HCT116 (cell line): Measurements from ENCODE around the gene GRHL1. TPM values are rescaled to one million over a fixed set of nuclear protein-coding genes. Genes with fewer than 3 reads are reported as not detected.

ENCODE experiments used
- ATAC-seq: fragments of 200-7000 bp; cut with Tn5 transposase; 2 replicates; pipeline ENCODE4 v1.9.1; 2020; ENCODE audit warnings: mild to moderate bottlenecking, moderate library complexity
- BruUV-seq: library from RNA; stranded (reverse); fragments of 400-500 nt; replicated peaks from 2 replicates; lab custom pipeline; 2021; lab: Mats Ljungman, UMichigan
- CTCF ChIA-PET: fragments of 300-600 bp; sonication (Branson Sonifier 250); formaldehyde crosslinking; loops from one replicate; lab custom pipeline; 2021; ENCODE audit warnings: antibody characterized with exemption; lab: Charles Lee
- POLR2A ChIA-PET: fragments of 300-600, 350-600 bp; sonication (Branson Sonifier 250); formaldehyde crosslinking; loops from one replicate; lab custom pipeline; 2021; ENCODE audit warnings: antibody characterized with exemption; lab: Charles Lee
- RAD21 ChIA-PET, 2 experiments: fragments of 300-600 bp; sonication (Branson Sonifier 250); formaldehyde crosslinking; loops; one replicate each; lab custom pipeline; 2023; ENCODE audit warnings: low total read pairs in 2 of 2; ENCODE audit not compliant: uncharacterized antibody in 2 of 2, unreplicated experiment in 2 of 2, low non-redundant PET in 1 of 2; lab: Charles Lee
- DNase-seq: peaks from one replicate; pipeline ENCODE4 v3.0.0-alpha.2; 2010; ENCODE audit warnings: low read depth, low spot score
- H2AFZ ChIP-seq: fragments of 200-600 bp; shearing (Covaris generic), sonication (generic); 2 replicates; pipeline ENCODE4 v1.6.1; 2017; ENCODE audit warnings: low read depth, mixed run types, mixed read lengths, antibody characterized with exemption, low read length; ENCODE audit not compliant: poor library complexity, severe bottlenecking
- H3K27ac ChIP-seq: 2 replicates; pipeline ENCODE4 v1.5.1; 2012; ENCODE audit warnings: low read depth, low read length
- H3K27me3 ChIP-seq: fragments of 200-600 bp; sonication (generic); 2 replicates; pipeline ENCODE4 v1.6.1; 2016; ENCODE audit warnings: mixed run types, low read length, mixed read lengths; ENCODE audit not compliant: insufficient read depth
- H3K36me3 ChIP-seq, 2 experiments: fragments of 200-500 bp in 1 of 2; fragments of 200-600 bp in 1 of 2; sonication (Bioruptor generic) in 1 of 2; sonication (generic) in 1 of 2; 2 replicates each; pipeline versions ENCODE4 v1.5.1 to v1.6.1; 2014 to 2016; ENCODE audit warnings: low read length in 2 of 2, inconsistent platforms in 1 of 2, mixed read lengths in 1 of 2, mixed run types in 1 of 2; ENCODE audit not compliant: insufficient read depth in 2 of 2, control insufficient read depth in 1 of 2
- H3K4me1 ChIP-seq, 2 experiments: fragments of 200-600 bp in 1 of 2; sonication (generic) in 1 of 2; 2 replicates each; pipeline versions ENCODE4 v1.5.1 to v1.6.1; 2012 to 2017; ENCODE audit warnings: low read length in 2 of 2, inconsistent platforms in 1 of 2, mild to moderate bottlenecking in 1 of 2, mixed read lengths in 1 of 2, mixed run types in 1 of 2, moderate library complexity in 1 of 2; ENCODE audit not compliant: insufficient read depth in 2 of 2, control insufficient read depth in 1 of 2
- H3K4me2 ChIP-seq: fragments of 200-600 bp; sonication (generic); 2 replicates; pipeline ENCODE4 v1.6.1; 2017; ENCODE audit warnings: mixed run types, low read length, mixed read lengths
- H3K4me3 ChIP-seq, 2 experiments: fragments of 200-600 bp in 1 of 2; sonication (generic) in 1 of 2; replicated peaks in 1 of 2; 2 replicates each; pipeline ENCODE4 v1.5.1; 2011 to 2016; ENCODE audit warnings: low read length in 2 of 2, control low read depth in 1 of 2, low read depth in 1 of 2, mild to moderate bottlenecking in 1 of 2, mixed read lengths in 1 of 2, mixed run types in 1 of 2
- H3K79me2 ChIP-seq: fragments of 200-600 bp; sonication (generic); 2 replicates; pipeline ENCODE4 v1.6.1; 2017; ENCODE audit warnings: mild to moderate bottlenecking, mixed run types, low read length, moderate library complexity, mixed read lengths; ENCODE audit not compliant: insufficient read depth
- H3K9ac ChIP-seq: fragments of 200-600 bp; sonication (generic); 2 replicates; pipeline ENCODE4 v1.6.1; 2016; ENCODE audit warnings: low read length, mixed read lengths
- H3K9me2 ChIP-seq: fragments of 200-600 bp; sonication (generic), shearing (Covaris generic); 2 replicates; pipeline ENCODE4 v1.6.1; 2017; ENCODE audit warnings: mixed run types, mild to moderate bottlenecking, moderate library complexity; ENCODE audit not compliant: insufficient read depth
- H3K9me3 ChIP-seq, 2 experiments: fragments of 200-500 bp in 1 of 2; fragments of 200-600 bp in 1 of 2; sonication (Bioruptor generic) in 1 of 2; sonication (generic) in 1 of 2; 2 replicates each; pipeline ENCODE4 v1.6.1; 2014 to 2017; ENCODE audit warnings: low read length in 2 of 2, mixed read lengths in 2 of 2, inconsistent platforms in 1 of 2, low read depth in 1 of 2, mild to moderate bottlenecking in 1 of 2, mixed run types in 1 of 2, moderate library complexity in 1 of 2; ENCODE audit not compliant: control insufficient read depth in 1 of 2, insufficient read depth in 1 of 2
- H4K20me1 ChIP-seq: fragments of 200-600 bp; sonication (generic), shearing (Covaris generic); 2 replicates; pipeline ENCODE4 v1.6.1; 2017; ENCODE audit warnings: mixed run types, mild to moderate bottlenecking, moderate library complexity; ENCODE audit not compliant: insufficient read depth
- CBX3 ChIP-seq: IDR thresholded peaks from 2 replicates; pipeline ENCODE4 v1.6.1; 2012; ENCODE audit warnings: low read depth
- CEBPB ChIP-seq: IDR thresholded peaks from 2 replicates; pipeline ENCODE4 v1.6.1; 2012; ENCODE audit warnings: low read depth
- EZH2 ChIP-seq: fragments of 200-600 bp; sonication (generic); IDR thresholded peaks from 2 replicates; pipeline ENCODE4 v1.6.1; 2017; ENCODE audit warnings: antibody characterized with exemption, mixed run types
- FOSL1 ChIP-seq: IDR thresholded peaks from 2 replicates; pipeline ENCODE4 v1.6.1; 2012; ENCODE audit warnings: low read depth
- JUND ChIP-seq: IDR thresholded peaks from 2 replicates; pipeline ENCODE4 v1.6.1; 2012
- POLR2A ChIP-seq: IDR thresholded peaks from 2 replicates; pipeline ENCODE4 v1.7.0; 2011; ENCODE audit warnings: borderline replicate concordance; ENCODE audit not compliant: insufficient read depth, insufficient read length; ENCODE audit errors: extremely low read depth
- RAD21 ChIP-seq: IDR thresholded peaks from 2 replicates; pipeline ENCODE4 v1.6.1; 2012; ENCODE audit warnings: low read depth, mild to moderate bottlenecking
- SP1 ChIP-seq: IDR thresholded peaks from 2 replicates; pipeline ENCODE4 v1.6.1; 2012; ENCODE audit warnings: low read depth
- ZFX ChIP-seq: fragments of 450-650 bp; IDR thresholded peaks from 2 replicates; pipeline ENCODE4 v1.6.1; 2017
- ZNF274 ChIP-seq: fragments of 200-500 bp; sonication (Bioruptor generic); IDR thresholded peaks from 2 replicates; pipeline ENCODE4 v1.6.1; 2014; ENCODE audit warnings: mild to moderate bottlenecking, low read depth, low read length, inconsistent platforms
- intact Hi-C: fragments of 100-400 bp; cut with micrococcal nuclease; formaldehyde crosslinking; loops from 2 replicates; pipeline ENCODE4 v1.10.0; 2022
- total RNA-seq: library from RNA; stranded (reverse); gene quantifications from one replicate; pipeline ENCODE4 v1.2.1, GENCODE V29; 2021; ENCODE audit not compliant: unreplicated experiment
- TF ChIP-seq, protein P1 (sequence below): IDR thresholded peaks from 2 replicates; pipeline ENCODE4 v1.6.1; 2012
- TF ChIP-seq, protein P2 (sequence below), 3 experiments: fragments of 200-600 bp in 1 of 3; sonication (generic) in 1 of 3; IDR thresholded peaks in 2 of 3; conservative IDR thresholded peaks in 1 of 3; 2 replicates each; pipeline ENCODE4 v1.5.1; 2012 to 2017; ENCODE audit warnings: low read depth in 2 of 3, low read length in 2 of 3, antibody characterized with exemption in 1 of 3, borderline replicate concordance in 1 of 3, control low read depth in 1 of 3, mild to moderate bottlenecking in 1 of 3, mixed read lengths in 1 of 3, mixed run types in 1 of 3, moderate library complexity in 1 of 3; ENCODE audit not compliant: insufficient read depth in 1 of 3
- TF ChIP-seq, protein P3 (sequence below): IDR thresholded peaks from 2 replicates; pipeline ENCODE4 v1.6.1; 2012
- TF ChIP-seq, protein P4 (sequence below): IDR thresholded peaks from 2 replicates; pipeline ENCODE4 v1.6.1; 2011; ENCODE audit warnings: mild to moderate bottlenecking, low read length, moderate library complexity; ENCODE audit not compliant: insufficient replicate concordance; ENCODE audit errors: extremely low read depth

Gene GRHL1
- total RNA-seq, 1 experiment from 2014 or later = 8.5 TPM

DNA sequence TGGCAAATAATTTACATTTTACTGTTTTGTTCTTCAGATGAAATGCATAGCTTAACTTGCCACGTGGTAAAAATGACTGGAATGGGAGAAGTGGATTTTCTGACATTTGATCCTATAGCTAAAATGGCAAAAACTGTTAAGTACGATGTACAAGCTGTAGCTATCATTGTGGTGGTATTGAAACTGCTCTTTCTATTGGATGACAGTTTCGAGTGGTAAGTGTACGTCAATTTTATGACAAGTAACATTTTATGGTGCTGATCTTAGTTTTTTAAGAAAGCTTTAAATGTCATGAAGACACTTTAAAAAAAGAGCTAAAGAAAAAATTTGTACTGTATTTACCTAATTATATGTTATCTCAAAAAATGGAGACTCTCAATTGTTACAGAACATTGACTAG is 40.8 kb upstream of the GRHL1 start (continued):
- TF ChIP-seq CEBPB (no peak), FOSL1 (no peak), CBX3 (no peak)

DNA sequence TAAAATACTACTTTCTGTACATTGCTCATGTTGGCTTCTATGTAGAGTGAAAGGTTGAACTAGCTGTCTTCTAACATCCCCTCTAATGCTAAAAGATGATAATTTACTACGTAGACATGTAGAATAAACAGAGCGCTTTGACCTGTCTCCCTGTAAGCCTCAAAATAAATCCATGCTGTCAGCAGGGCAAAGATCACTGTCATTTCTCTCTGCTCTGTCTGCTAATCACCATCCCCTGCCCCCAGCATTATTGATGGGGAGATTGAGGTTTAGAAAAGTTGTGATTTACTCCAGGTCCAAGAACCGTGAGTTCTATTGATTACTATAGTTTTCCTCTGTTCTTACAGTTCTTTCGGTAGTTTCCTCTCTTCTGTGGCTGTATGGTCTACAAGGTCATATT is 39.0 kb upstream of the GRHL1 start:
- no peak for ATAC-seq
- Histone ChIP-seq H3K9me3 (no peaks in the 10 kb centered on the region), H4K20me1 (no peaks in the 10 kb centered on the region), H3K79me2 (no peaks in the 10 kb centered on the region), H2AFZ (no peak overlapping the region), H3K4me2 (no peak overlapping the region), H3K27me3 (no peaks in the 10 kb centered on the region), H3K4me3 (no peak overlapping the region), H3K36me3 (0 out of 4 replicates have a peak, but pooled peaks cover 2 to 7% of the 10 kb centered on the region in 2 experiments), H3K9ac (no peak overlapping the region), H3K27ac (no peak overlapping the region), H3K9me2 (no peaks in the 10 kb centered on the region), H3K4me1 (peaks cover 10 to 18% of the 10 kb centered on the region in 2 experiments)
- TF ChIP-seq, protein P1, sequence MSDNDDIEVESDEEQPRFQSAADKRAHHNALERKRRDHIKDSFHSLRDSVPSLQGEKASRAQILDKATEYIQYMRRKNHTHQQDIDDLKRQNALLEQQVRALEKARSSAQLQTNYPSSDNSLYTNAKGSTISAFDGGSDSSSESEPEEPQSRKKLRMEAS = no peak
- no peak for TF ChIP-seq JUND
- no peak for TF ChIP-seq POLR2A
- TF ChIP-seq SP1 = no peak
- no peak for TF ChIP-seq RAD21
- TF ChIP-seq, protein P2, sequence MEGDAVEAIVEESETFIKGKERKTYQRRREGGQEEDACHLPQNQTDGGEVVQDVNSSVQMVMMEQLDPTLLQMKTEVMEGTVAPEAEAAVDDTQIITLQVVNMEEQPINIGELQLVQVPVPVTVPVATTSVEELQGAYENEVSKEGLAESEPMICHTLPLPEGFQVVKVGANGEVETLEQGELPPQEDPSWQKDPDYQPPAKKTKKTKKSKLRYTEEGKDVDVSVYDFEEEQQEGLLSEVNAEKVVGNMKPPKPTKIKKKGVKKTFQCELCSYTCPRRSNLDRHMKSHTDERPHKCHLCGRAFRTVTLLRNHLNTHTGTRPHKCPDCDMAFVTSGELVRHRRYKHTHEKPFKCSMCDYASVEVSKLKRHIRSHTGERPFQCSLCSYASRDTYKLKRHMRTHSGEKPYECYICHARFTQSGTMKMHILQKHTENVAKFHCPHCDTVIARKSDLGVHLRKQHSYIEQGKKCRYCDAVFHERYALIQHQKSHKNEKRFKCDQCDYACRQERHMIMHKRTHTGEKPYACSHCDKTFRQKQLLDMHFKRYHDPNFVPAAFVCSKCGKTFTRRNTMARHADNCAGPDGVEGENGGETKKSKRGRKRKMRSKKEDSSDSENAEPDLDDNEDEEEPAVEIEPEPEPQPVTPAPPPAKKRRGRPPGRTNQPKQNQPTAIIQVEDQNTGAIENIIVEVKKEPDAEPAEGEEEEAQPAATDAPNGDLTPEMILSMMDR (IDR thresholded peaks at IDR 0.05 in 2 of 3, conservative IDR thresholded peaks at IDR 0.05 in 1 of 3; ENCODE audit: borderline replicate concordance in 1 of 3, insufficient read depth in 1 of 3, low read depth in 2 of 3, low read length in 2 of 3) = no peak
- TF ChIP-seq CEBPB = no peak
- TF ChIP-seq, protein P3, sequence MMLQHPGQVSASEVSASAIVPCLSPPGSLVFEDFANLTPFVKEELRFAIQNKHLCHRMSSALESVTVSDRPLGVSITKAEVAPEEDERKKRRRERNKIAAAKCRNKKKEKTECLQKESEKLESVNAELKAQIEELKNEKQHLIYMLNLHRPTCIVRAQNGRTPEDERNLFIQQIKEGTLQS = no peak
- TF ChIP-seq ZFX = no peak
- TF ChIP-seq, protein P4, sequence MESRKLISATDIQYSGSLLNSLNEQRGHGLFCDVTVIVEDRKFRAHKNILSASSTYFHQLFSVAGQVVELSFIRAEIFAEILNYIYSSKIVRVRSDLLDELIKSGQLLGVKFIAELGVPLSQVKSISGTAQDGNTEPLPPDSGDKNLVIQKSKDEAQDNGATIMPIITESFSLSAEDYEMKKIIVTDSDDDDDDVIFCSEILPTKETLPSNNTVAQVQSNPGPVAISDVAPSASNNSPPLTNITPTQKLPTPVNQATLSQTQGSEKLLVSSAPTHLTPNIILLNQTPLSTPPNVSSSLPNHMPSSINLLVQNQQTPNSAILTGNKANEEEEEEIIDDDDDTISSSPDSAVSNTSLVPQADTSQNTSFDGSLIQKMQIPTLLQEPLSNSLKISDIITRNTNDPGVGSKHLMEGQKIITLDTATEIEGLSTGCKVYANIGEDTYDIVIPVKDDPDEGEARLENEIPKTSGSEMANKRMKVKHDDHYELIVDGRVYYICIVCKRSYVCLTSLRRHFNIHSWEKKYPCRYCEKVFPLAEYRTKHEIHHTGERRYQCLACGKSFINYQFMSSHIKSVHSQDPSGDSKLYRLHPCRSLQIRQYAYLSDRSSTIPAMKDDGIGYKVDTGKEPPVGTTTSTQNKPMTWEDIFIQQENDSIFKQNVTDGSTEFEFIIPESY = no peak
- TF ChIP-seq EZH2 = no peak
- TF ChIP-seq ZNF274 = no peak
- POLR2A ChIA-PET = no interaction called here
- no peak for DNase-seq
- BruUV-seq = no TSS peak
- RAD21 ChIA-PET = no interaction called here
- CTCF ChIA-PET = no interaction called here
- intact Hi-C loops = no loop called here
